ENCODE results near the gene ZNF654.
"Not testable (repeated sequence)": the region's sequence is repeated elsewhere in the genome, so short reads cannot be mapped to it uniquely, and the experiment has no call there.

ZNF654 gene

GRCh38 chr3:88137836-88138235 is 78.8 kb downstream of the ZNF654 start:
- no peak for DNase-seq (ENCODE audit: low read depth)

- DNase-seq (ENCODE audit: low read depth), result no peak
Observed at GRCh38 chr3:88141458-88142083, 82.5 kb downstream of the ZNF654 start.

GRCh38 chr3:88142094-88142624 is 83.1 kb downstream of the ZNF654 start:
- no peak for DNase-seq (ENCODE audit: low read depth)

GRCh38 chr3:88147261-88147660 is 88.2 kb downstream of the ZNF654 start:
- DNase-seq (ENCODE audit: low read depth), result no peak

GRCh38 chr3:88148651-88149050 is 89.6 kb downstream of the ZNF654 start:
- DNase-seq (ENCODE audit: low read depth), result no peak

GRCh38 chr3:88149101-88149508 is 90.0 kb downstream of the ZNF654 start:
- no peak for DNase-seq (ENCODE audit: low read depth)

- DNase-seq (ENCODE audit: low read depth), result peak; percentile 72
Observed at GRCh38 chr3:88149509-88150362, 90.7 kb downstream of the ZNF654 start, which contains the start of gene C3orf38. Gene C3orf38, plus strand, starts transcription at chr3:88149959. Its CDS starts 94 bp downstream, at chr3:88150053.

GRCh38 chr3:88150371-88150770 is 91.3 kb downstream of the ZNF654 start:
- DNase-seq (ENCODE audit: low read depth), result peak; percentile 4

GRCh38 chr3:88150806-88151205 is 91.8 kb downstream of the ZNF654 start:
- no peak for DNase-seq (ENCODE audit: low read depth)

GRCh38 chr3:88151358-88151757 is 92.3 kb downstream of the ZNF654 start:
- no peak for DNase-seq (ENCODE audit: low read depth)

- DNase-seq (ENCODE audit: low read depth), result no peak
Observed at GRCh38 chr3:88152841-88153240, 93.8 kb downstream of the ZNF654 start.

- DNase-seq (ENCODE audit: low read depth), result no peak
Observed at GRCh38 chr3:88166419-88166971, 107.4 kb downstream of the ZNF654 start.

- DNase-seq (ENCODE audit: low read depth), result no peak
Observed at GRCh38 chr3:88167173-88167572, 108.1 kb downstream of the ZNF654 start.

- DNase-seq (ENCODE audit: low read depth), result no peak
Observed at GRCh38 chr3:88167704-88168103, 108.6 kb downstream of the ZNF654 start.

- DNase-seq (ENCODE audit: low read depth), result no peak
Observed at GRCh38 chr3:88168171-88168570, 109.1 kb downstream of the ZNF654 start.

GRCh38 chr3:88180398-88180999 is 121.4 kb downstream of the ZNF654 start:
- peak; percentile 3 for DNase-seq (ENCODE audit: low read depth)

GRCh38 chr3:88182165-88182918 is 123.3 kb downstream of the ZNF654 start:
- DNase-seq (ENCODE audit: low read depth), result not testable (repeated sequence)

GRCh38 chr3:88188436-88188835 is 129.4 kb downstream of the ZNF654 start:
- DNase-seq (ENCODE audit: low read depth), result no peak

- no peak for DNase-seq (ENCODE audit: low read depth)
Observed at GRCh38 chr3:88189361-88189810, 130.3 kb downstream of the ZNF654 start.

- DNase-seq (ENCODE audit: low read depth), result no peak
Observed at GRCh38 chr3:88191872-88192409, 132.9 kb downstream of the ZNF654 start.

- DNase-seq (ENCODE audit: low read depth), result no peak
Observed at GRCh38 chr3:88192631-88193030, 133.6 kb downstream of the ZNF654 start.

Measured in T follicular helper cell (primary cell).